ENCODE data around the gene ARHGAP15. TPM values are rescaled to one million over a fixed set of nuclear protein-coding genes. Genes with fewer than 3 reads are reported as not detected.

Gene ARHGAP15
- total and polyA plus RNA-seq, 2 donors (not counting 1 experiment from before 2014, with no cell fraction given) = 0.07 TPM; not detected in 1

DNA sequence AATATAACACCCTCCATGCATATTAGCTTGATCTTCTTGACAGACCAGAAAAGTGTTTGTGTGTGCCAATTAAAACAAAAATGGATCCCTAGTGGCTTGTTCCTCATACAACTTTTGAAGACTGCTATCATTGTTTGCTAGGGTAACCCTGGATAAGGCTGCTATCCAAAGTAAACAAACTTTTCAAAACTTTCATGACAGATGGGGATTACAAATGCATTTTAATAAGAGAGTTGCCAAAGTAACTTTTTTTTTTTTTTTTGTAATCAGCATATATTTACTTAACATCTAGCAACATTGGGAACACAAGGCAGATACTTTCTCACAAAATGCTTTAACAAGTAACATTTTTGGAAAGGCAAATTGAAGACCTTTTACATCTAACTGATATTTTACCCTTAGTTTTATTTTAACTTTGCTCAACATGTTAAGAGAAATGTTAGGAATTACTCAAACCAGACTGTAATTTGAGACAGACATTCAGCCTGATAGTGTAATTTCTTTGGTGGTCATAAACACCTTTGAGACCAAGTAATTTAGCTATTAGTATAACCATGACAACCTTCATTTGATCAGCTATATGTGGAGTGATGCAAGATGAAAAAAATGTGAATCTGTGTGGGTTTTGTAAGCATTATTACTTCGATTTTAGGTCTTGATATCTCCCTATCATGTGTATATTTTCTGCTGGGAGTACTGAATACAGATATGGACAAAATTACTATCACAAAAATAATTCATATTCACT, 300.9 kb downstream of the ARHGAP15 start:
- TF ChIP-seq, protein P1, sequence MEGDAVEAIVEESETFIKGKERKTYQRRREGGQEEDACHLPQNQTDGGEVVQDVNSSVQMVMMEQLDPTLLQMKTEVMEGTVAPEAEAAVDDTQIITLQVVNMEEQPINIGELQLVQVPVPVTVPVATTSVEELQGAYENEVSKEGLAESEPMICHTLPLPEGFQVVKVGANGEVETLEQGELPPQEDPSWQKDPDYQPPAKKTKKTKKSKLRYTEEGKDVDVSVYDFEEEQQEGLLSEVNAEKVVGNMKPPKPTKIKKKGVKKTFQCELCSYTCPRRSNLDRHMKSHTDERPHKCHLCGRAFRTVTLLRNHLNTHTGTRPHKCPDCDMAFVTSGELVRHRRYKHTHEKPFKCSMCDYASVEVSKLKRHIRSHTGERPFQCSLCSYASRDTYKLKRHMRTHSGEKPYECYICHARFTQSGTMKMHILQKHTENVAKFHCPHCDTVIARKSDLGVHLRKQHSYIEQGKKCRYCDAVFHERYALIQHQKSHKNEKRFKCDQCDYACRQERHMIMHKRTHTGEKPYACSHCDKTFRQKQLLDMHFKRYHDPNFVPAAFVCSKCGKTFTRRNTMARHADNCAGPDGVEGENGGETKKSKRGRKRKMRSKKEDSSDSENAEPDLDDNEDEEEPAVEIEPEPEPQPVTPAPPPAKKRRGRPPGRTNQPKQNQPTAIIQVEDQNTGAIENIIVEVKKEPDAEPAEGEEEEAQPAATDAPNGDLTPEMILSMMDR (conservative IDR thresholded peaks at IDR 0.05 in 1 of 2, IDR thresholded peaks at IDR 0.05 in 1 of 2; ENCODE audit: low read depth in 1 of 2, low read length in 2 of 2) = no peak
- no peak for TF ChIP-seq EZH2 (IDR thresholded peaks at IDR 0.05; ENCODE audit: low read length, missing control alignments)
- peak; percentile 30 to 65 for DNase-seq (ENCODE audit: low read depth in 2 of 2)
- H2AFZ ChIP-seq (ENCODE audit: low read length) = no peak overlapping the region
- H3K27me3 ChIP-seq (ENCODE audit: control insufficient read depth, insufficient read depth, low read length) = no peaks in the 10 kb centered on the region
- H3K4me1 ChIP-seq (ENCODE audit: control insufficient read depth, extremely low read depth, insufficient read depth, low read length) = peaks cover 11% of the 10 kb centered on the region
- H3K4me3 ChIP-seq (replicated peaks in 1 of 4; ENCODE audit: control extremely low read depth in 1 of 4, insufficient read depth in 1 of 4, low read depth in 3 of 4, low read length in 4 of 4) = no peak overlapping the region
- H3K9ac ChIP-seq (ENCODE audit: insufficient read depth, low read length) = no peak overlapping the region
- no peak overlapping the region for H3K27ac ChIP-seq (ENCODE audit: insufficient read depth, low read length)
- H3K79me2 ChIP-seq (ENCODE audit: control insufficient read depth, insufficient read depth, low read length) = no peaks in the 10 kb centered on the region
- no peaks in the 10 kb centered on the region for H3K9me3 ChIP-seq (ENCODE audit: control insufficient read depth, insufficient read depth, low read depth, low read length)
- H3K36me3 ChIP-seq (ENCODE audit: control insufficient read depth, insufficient read depth, low read length) = no peaks in the 10 kb centered on the region
- no peak overlapping the region for H3K4me2 ChIP-seq (ENCODE audit: extremely low read depth, insufficient read depth, low read length)
- H4K20me1 ChIP-seq (ENCODE audit: control insufficient read depth, extremely low read depth, insufficient read depth, low read length) = no peaks in the 10 kb centered on the region

DNA sequence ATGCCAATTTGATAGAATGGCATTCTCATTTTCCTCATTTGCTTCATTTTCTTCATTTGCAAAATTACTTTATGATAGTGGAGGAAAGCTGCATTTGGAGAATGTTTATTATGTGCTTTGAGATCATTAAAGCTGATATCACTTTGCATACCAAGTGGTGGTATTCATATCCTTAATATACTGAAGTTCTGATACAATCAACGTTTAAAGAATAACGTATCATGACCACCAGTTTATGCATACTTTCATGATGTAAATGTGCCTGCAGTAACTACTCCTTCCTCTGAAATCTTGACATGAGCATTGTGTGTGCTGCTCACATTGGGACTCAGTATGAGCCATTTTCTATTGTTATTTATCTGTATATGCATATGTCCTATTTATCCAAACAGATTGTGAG, 302.1 kb downstream of the ARHGAP15 start:
- H3K79me2 ChIP-seq (ENCODE audit: control insufficient read depth, insufficient read depth, low read length) = no peaks in the 10 kb centered on the region
- H4K20me1 ChIP-seq (ENCODE audit: control insufficient read depth, extremely low read depth, insufficient read depth, low read length) = no peaks in the 10 kb centered on the region
- peak overlapping the region in 2 of 4 experiments; percentile 9 to 20 for H3K4me3 ChIP-seq (replicated peaks in 1 of 4; ENCODE audit: control extremely low read depth in 1 of 4, insufficient read depth in 1 of 4, low read depth in 3 of 4, low read length in 4 of 4)
- H3K27me3 ChIP-seq (ENCODE audit: control insufficient read depth, insufficient read depth, low read length) = no peaks in the 10 kb centered on the region
- peak overlapping the region; percentile 18 for H3K27ac ChIP-seq (ENCODE audit: insufficient read depth, low read length)
- no peaks in the 10 kb centered on the region for H3K9me3 ChIP-seq (ENCODE audit: control insufficient read depth, insufficient read depth, low read depth, low read length)
- H2AFZ ChIP-seq (ENCODE audit: low read length) = peak overlapping the region; percentile 59
- peak in 1 of 2 donors; percentile 56 for DNase-seq (ENCODE audit: low read depth in 2 of 2)
- H3K9ac ChIP-seq (ENCODE audit: insufficient read depth, low read length) = no peak overlapping the region
- peak overlapping the region; percentile 87 for H3K4me2 ChIP-seq (ENCODE audit: extremely low read depth, insufficient read depth, low read length)
- no peak for TF ChIP-seq EZH2 (IDR thresholded peaks at IDR 0.05; ENCODE audit: low read length, missing control alignments)
- TF ChIP-seq, protein P1 (conservative IDR thresholded peaks at IDR 0.05 in 1 of 2, IDR thresholded peaks at IDR 0.05 in 1 of 2; ENCODE audit: low read depth in 1 of 2, low read length in 2 of 2) = no peak
- H3K36me3 ChIP-seq (ENCODE audit: control insufficient read depth, insufficient read depth, low read length) = no peaks in the 10 kb centered on the region
- peaks cover 11% of the 10 kb centered on the region for H3K4me1 ChIP-seq (ENCODE audit: control insufficient read depth, extremely low read depth, insufficient read depth, low read length)

DNA sequence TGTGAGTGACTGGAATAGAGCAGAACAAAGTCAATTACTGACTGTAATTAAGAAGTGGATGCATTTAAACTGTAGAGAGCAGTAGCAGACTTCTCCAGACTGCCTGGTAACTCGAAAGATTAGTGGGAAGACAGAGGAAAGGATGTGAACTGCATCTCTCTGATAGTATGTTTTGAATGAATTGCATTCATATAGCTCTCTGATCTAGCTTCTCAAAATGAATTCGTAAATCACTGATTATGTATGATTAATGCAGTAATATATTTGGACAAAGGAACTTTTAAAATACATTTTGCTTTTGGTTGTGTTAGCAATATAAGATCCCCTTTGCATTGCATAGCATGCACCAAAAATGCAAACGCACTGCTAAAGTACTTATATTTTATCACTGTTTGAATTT, 304.0 kb downstream of the ARHGAP15 start:
- Histone ChIP-seq H3K9ac (ENCODE audit: insufficient read depth, low read length) (no peak overlapping the region), H3K36me3 (ENCODE audit: control insufficient read depth, insufficient read depth, low read length) (no peaks in the 10 kb centered on the region), H3K27me3 (ENCODE audit: control insufficient read depth, insufficient read depth, low read length) (no peaks in the 10 kb centered on the region), H3K4me1 (ENCODE audit: control insufficient read depth, extremely low read depth, insufficient read depth, low read length) (peaks cover 8% of the 10 kb centered on the region), H4K20me1 (ENCODE audit: control insufficient read depth, extremely low read depth, insufficient read depth, low read length) (no peaks in the 10 kb centered on the region), H3K4me3 (replicated peaks in 1 of 4; ENCODE audit: control extremely low read depth in 1 of 4, insufficient read depth in 1 of 4, low read depth in 3 of 4, low read length in 4 of 4) (no peak overlapping the region), H3K9me3 (ENCODE audit: control insufficient read depth, insufficient read depth, low read depth, low read length) (no peaks in the 10 kb centered on the region), H3K27ac (ENCODE audit: insufficient read depth, low read length) (no peak overlapping the region), H2AFZ (ENCODE audit: low read length) (no peak overlapping the region), H3K4me2 (ENCODE audit: extremely low read depth, insufficient read depth, low read length) (peak overlapping the region; percentile 16), H3K79me2 (ENCODE audit: control insufficient read depth, insufficient read depth, low read length) (no peaks in the 10 kb centered on the region)
- DNase-seq (ENCODE audit: low read depth in 2 of 2) = peak in 1 of 2 donors; percentile 41
- no peak for TF ChIP-seq EZH2 (IDR thresholded peaks at IDR 0.05; ENCODE audit: low read length, missing control alignments)
- TF ChIP-seq, protein P1 (conservative IDR thresholded peaks at IDR 0.05 in 1 of 2, IDR thresholded peaks at IDR 0.05 in 1 of 2; ENCODE audit: low read depth in 1 of 2, low read length in 2 of 2) = peak in 1 of 2 donors; percentile 18

Data from fibroblast of lung (primary cell).